GM12892 (cell line): ENCODE measurements around the gene C1orf122.

Source experiments
- POLR2A ChIP-seq: IDR thresholded peaks from 2 replicates; pipeline ENCODE4 v1.6.1; 2011; ENCODE audit warnings: low read depth, low read length, control low read depth
- POLR2AphosphoS5 ChIP-seq: IDR thresholded peaks from 2 replicates; pipeline ENCODE4 v1.6.1; 2011; ENCODE audit warnings: low read depth, low read length, control low read depth
- TAF1 ChIP-seq: IDR thresholded peaks from 2 replicates; pipeline ENCODE4 v1.6.1; 2011; ENCODE audit warnings: low read depth, mild to moderate bottlenecking, control low read depth, low read length, borderline replicate concordance

- TF ChIP-seq POLR2A (no peak), POLR2AphosphoS5 (no peak), TAF1 (no peak)
Measured at GRCh38 chr1:37794372-37795339, 12.9 kb upstream of the C1orf122 start.
